ENCODE measurements around the gene ALOXE3.
A peak's percentile ranks its signal among the peaks of the same experiment; 100 is the strongest.
"Not testable (repeated sequence)": the region's sequence is repeated elsewhere in the genome, so short reads cannot be mapped to it uniquely, and the experiment has no call there.

The ALOXE3 gene

DNA sequence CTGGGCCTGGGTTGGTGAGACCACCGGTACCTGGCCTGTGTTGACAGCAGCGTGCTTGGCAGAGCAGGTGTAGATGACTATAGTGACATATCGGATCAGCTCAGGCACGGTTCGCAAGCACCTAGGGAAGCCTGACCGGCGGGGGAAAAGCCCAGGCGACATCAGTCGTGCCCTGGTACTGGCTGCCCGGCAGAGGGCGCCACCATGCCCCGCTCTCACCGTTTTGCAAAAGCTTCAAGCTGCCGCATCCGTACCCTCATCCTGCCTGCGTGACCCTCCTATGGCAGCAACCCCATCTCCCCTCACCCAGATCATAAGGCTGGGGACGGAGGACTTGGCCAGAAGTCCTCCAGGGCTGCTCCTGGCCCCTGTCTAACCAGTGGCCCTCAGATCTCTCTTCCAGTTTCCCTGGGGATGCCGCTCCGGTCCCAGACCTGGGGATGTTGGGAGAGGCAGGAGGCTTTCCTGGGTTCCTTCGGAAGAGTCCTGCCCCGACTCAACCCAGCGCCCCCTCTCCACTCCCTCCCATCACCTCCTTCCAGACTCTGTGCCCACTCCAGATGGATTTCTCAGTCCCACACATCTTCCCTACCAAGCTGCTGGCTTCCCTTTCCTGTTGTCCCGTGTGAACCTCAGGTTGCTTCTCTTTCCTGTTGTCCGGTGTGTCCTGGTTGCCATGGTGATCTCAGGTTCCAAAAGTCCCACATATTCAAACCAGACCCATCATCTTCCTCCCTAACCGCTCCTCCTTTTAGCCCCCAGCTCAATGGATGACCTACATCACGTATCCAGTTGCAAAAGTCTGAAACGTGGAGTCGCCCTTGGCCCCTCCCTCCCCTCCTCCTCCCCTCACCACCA, 44.5 kb downstream of the ALOXE3 start:
- peaks cover 67% of the 10 kb centered on the region for H3K27me3 Mint-ChIP-seq (ENCODE audit: low read depth)
- H3K27ac Mint-ChIP-seq, result peak overlapping the region; percentile 80

DNA sequence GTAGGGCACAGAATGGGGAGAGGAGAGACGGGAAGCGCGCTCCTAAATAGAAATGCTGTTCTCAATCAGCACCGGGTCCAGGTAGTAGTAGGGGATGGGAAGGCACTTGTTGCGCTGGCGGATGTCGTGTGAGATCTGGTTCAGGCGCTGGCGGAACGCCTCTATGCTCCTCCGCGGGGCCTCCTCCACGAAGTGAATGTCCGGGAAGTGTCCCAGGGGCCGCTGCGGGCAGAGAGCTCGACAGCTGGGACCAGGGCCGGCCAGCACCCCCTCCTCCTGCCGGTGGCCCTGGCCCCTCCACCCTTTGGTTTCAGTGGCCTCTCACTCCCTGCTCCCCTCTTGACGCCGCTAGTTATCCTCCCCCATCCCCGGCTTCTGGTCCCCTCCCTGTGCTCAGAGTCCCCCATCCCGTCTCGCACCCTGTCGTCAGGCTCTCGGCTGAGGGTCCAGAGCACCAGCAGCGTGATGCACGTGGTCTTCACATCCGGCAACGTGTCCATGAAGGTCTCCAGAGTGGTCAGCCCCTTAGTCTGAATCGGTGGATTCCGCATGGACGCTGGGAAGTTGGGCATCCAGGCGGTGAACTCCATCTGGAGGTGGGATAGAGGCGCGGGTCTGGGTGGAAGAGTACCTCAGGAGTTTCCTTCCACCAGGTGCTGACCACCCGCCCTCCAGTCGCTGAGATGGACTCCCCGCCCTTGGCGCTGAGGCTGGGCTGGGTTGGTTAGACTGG, 45.4 kb downstream of the ALOXE3 start:
- peaks cover 20% of the 10 kb centered on the region for H3K4me1 Mint-ChIP-seq (ENCODE audit: low read depth)
- H3K9me3 Mint-ChIP-seq, result no peaks in the 10 kb centered on the region
- H3K36me3 Mint-ChIP-seq (ENCODE audit: low read depth), result no peaks in the 10 kb centered on the region
- peaks cover 74% of the 10 kb centered on the region for H3K27me3 Mint-ChIP-seq (ENCODE audit: low read depth)
- H3K4me3 Mint-ChIP-seq, result peak overlapping the region; percentile 62
- peak overlapping the region; percentile 37 for H3K27ac Mint-ChIP-seq

More for the DNA sequence above, 44.5 kb downstream of the ALOXE3 start:
- no peaks in the 10 kb centered on the region for H3K9me3 Mint-ChIP-seq
- peaks cover 20% of the 10 kb centered on the region for H3K4me1 Mint-ChIP-seq (ENCODE audit: low read depth)
- no peaks in the 10 kb centered on the region for H3K36me3 Mint-ChIP-seq (ENCODE audit: low read depth)
- H3K4me3 Mint-ChIP-seq, result peak overlapping the region; percentile 77

DNA sequence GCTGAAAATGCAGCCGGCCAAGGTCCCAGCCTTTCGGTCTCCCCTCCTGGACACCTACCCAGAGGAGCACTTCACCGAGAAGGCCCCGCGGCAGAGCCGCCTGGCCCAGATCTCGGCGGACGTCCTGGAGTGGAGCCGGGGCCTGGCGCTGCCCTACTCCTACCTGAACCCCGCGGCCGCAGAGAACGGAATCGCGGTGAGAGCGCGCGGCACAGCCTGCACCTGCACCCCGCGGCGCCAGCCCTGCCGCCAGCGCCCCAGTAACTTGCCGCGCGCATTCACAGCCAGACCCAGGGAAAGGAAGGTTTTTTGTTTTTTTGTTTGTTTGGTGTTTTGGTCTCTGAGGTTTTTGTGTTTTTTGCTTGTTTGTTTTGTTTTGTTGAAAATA, 46.0 kb downstream of the ALOXE3 start:
- Mint-ChIP-seq H3K4me3 (peak overlapping the region; percentile 57), H3K9me3 (no peaks in the 10 kb centered on the region), H3K27me3 (ENCODE audit: low read depth) (peaks cover 72% of the 10 kb centered on the region), H3K4me1 (ENCODE audit: low read depth) (peaks cover 20% of the 10 kb centered on the region), H3K36me3 (ENCODE audit: low read depth) (no peaks in the 10 kb centered on the region), H3K27ac (no peak overlapping the region)

DNA sequence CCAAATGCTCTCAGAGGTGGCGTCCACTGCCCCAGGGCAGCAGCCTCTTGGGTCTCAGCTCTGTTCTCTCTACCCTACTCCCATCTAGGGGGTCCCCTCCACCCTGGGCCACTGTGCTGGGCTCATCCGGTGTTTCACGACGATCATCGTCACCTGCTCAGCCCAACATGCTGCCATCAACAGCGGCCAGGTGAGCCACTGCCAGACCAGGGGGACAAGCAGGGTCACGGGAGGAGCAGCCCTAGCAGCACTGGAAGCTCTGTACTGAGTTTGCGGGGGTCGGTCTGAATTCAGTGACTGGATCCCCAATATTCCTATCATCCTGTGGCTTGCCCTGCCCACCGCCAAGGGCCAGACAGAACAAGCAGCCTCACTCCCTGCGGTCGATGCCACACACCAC, 46.8 kb downstream of the ALOXE3 start:
- Mint-ChIP-seq H3K9me3 (no peaks in the 10 kb centered on the region), H3K4me3 (no peak overlapping the region), H3K4me1 (ENCODE audit: low read depth) (peaks cover 20% of the 10 kb centered on the region), H3K27ac (no peak overlapping the region), H3K27me3 (ENCODE audit: low read depth) (peaks cover 70% of the 10 kb centered on the region), H3K36me3 (ENCODE audit: low read depth) (no peaks in the 10 kb centered on the region)

DNA sequence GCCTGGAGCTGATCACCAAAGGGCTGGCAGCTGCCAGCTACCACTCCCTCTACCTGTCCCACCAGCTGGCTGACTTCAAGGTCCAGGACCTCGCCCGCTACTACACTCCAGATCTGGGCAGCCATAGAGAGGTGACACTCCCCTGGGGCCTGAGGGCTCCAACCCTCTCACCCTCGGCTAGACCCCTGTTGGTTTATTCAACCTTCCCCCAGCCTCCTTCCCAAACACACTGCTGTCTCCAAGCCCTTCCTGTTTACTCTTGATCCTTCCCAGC, 48.8 kb downstream of the ALOXE3 start:
- Mint-ChIP-seq H3K4me3 (no peak overlapping the region), H3K36me3 (ENCODE audit: low read depth) (no peaks in the 10 kb centered on the region), H3K4me1 (ENCODE audit: low read depth) (peaks cover 16% of the 10 kb centered on the region), H3K27ac (no peak overlapping the region), H3K27me3 (ENCODE audit: low read depth) (peaks cover 62% of the 10 kb centered on the region), H3K9me3 (no peaks in the 10 kb centered on the region)

DNA sequence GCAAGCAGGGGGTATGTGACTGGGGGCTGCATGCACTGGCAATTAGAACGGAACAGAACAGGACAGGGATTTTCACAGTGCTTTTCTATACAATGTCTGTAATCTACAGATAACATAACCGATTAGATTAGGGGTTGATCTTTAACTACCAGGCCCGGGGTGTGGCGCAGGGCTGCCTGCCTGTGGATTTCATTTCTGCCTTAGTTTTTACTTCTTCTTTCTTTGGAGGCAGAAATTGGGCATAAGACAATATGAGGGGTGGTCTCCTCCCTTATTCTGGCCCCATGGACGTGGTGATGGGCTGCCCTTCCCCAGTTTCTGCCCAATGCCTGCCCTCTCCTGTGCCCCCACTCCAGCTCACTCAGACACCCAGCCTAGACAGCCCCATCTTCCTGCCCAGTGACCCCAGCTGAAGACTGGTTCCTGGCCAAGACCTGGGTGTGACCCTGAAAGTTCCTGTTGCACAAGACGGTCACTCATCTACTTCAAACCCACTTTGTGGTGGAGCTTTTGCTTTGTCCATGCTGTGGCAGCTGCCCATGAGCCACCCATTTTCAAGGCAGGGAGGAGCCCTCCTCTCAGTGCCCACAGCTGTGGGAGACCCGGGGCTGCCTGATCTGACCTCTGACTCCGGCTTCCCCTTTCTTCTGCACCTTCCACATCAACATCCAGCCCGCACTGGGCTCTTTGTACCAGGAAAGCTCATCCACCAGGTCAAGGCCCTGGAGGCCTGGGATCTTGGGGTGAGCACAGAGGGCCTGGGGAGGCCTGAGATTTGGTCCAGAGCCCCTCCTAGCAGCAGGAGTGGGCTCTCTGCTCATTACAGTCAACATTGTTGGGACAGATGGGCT, 49.4 kb downstream of the ALOXE3 start:
- Mint-ChIP-seq H3K4me1 (ENCODE audit: low read depth) (peaks cover 13% of the 10 kb centered on the region), H3K36me3 (ENCODE audit: low read depth) (no peaks in the 10 kb centered on the region), H3K27ac (peak overlapping the region; percentile 26)

DNA sequence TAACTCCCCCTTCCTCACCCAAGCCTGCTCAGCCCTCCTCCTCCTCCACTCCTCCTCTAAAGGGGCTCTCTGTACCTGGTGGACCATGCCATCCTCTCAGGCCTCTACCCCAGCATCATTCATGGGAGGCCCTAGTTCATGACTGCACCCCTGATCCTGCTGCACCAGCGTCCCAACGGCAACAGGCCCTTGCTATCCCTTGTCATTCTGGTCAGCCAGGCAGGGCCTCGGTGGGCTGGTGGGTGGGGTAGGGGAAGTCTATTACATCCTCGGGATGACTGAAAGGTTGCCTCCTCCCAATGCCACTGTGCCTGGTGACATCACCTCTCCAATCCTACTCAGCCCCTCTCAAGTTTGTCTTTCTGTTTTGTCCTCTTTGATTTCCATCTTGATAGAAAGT, 50.5 kb downstream of the ALOXE3 start:
- Mint-ChIP-seq H3K4me1 (ENCODE audit: low read depth) (peaks cover 4% of the 10 kb centered on the region), H3K27ac (no peak overlapping the region), H3K36me3 (ENCODE audit: low read depth) (no peaks in the 10 kb centered on the region), H3K9me3 (no peaks in the 10 kb centered on the region), H3K27me3 (ENCODE audit: low read depth) (peaks cover 55% of the 10 kb centered on the region), H3K4me3 (no peak overlapping the region)

More for the DNA sequence above, 49.4 kb downstream of the ALOXE3 start:
- Mint-ChIP-seq H3K27me3 (ENCODE audit: low read depth) (peaks cover 57% of the 10 kb centered on the region), H3K4me3 (no peak overlapping the region), H3K9me3 (no peaks in the 10 kb centered on the region)

DNA sequence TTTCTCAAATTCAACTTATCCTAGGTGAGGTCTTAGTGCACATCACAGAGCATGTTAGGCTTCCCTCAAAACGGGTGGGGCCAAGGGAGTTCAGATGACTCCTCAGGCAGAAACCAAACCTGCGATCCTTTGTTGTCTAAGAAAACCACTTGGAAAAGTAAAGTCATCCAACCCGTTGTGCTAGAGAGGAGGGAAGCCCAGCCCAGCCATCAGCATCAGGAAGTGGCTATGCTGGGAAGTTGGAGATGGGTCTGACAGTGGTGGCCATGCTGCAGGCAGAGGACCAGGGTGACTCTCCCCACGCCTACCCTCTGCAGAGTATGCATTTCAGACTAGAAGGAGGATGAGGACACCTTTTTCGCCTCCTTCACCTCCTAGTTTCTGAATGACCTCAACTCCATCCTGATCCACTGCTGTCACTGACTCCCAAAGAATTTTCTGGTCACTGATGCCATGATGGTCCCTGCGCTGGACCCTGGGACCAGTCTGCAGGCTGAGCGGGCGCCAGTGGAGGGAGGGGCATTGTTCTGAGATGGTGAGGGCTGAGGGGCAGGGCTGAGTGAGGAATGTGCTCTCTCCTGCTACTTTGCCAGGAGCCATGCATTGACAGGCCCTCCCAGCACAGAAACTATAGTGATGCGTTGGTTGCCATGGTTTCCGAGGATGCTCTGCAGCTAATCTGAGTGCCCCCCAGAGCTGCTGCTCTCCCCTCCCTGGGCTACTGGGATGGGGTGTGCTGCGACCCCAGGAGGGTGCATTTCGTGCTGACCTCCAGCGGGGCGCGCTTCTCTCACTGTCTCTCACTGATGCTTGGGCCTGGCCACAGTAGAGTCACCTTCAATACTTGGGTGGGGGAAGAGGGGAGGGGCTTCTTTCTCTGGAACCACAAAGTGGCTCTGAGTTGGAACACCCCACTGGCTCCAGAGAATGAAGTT, 51.2 kb downstream of the ALOXE3 start:
- Mint-ChIP-seq H3K4me3 (no peak overlapping the region), H3K9me3 (no peaks in the 10 kb centered on the region), H3K4me1 (ENCODE audit: low read depth) (peaks cover 2% of the 10 kb centered on the region), H3K27ac (no peak overlapping the region), H3K27me3 (ENCODE audit: low read depth) (peaks cover 56% of the 10 kb centered on the region), H3K36me3 (ENCODE audit: low read depth) (no peaks in the 10 kb centered on the region)

DNA sequence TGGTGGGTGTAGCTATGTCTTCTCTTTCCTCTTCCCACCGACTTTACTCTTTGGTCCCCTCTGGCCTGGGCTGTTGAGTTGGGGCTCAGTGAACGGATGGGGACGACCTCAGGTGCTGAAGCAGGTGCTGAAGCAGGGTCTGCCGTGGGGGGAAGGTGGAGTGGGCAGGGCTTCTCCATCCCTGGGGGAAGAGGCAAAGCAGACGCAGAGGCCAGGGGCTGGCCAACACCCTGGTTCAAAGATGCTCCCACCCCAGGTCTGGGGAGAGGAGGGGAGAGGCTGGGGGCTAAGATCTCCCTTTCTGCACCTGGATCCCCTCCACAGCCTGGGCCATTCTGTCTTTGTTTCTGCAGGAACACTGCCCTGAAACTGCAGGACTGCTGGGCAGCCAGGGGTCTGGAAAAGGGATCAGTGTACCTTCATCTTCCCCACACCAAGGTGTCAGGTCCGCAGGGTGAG, 53.7 kb downstream of the ALOXE3 start:
- H3K4me3 Mint-ChIP-seq, result no peak overlapping the region
- H3K9me3 Mint-ChIP-seq, result no peaks in the 10 kb centered on the region
- peaks cover 4% of the 10 kb centered on the region for H3K4me1 Mint-ChIP-seq (ENCODE audit: low read depth)
- H3K27ac Mint-ChIP-seq, result no peak overlapping the region
- H3K27me3 Mint-ChIP-seq (ENCODE audit: low read depth), result peaks cover 53% of the 10 kb centered on the region
- H3K36me3 Mint-ChIP-seq (ENCODE audit: low read depth), result no peaks in the 10 kb centered on the region

DNA sequence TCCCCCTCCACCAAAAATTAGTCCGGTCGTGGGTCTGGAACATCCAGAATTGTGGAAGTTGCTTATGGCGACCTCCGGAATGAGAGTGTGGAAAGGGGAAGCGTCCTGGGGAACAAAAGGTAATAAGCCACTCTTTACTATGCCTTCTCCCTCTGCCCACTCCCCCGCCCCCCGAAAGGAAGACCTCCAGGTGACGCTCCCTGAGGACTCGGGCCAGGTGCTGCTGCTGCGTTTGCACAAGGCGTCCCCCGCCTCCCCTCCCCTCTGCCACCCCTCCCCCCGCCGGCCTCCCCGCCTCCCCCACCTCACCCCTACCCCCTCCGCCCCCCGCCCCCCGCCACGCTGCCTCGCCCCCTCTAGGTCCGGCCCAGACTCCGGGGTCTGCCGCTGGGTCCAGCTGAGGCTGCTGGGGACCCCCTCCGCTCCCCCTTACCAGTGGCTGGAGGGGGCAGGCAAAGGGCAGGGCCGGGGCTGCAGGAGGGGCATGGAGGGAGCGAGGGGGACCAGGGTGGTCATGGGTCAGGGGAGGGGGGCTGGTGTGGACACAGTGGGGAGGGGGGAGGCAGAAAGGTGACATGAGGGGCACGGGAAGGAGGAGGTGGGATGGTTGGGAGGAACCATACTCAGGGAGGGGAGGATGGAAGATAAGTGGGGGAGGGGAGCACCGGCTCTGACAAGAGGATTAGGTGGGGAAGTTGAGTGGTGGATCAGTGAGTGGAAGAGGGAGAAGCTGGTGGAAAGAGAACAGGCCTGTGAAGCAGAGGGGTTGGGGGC, 54.4 kb downstream of the ALOXE3 start:
- Mint-ChIP-seq H3K4me1 (ENCODE audit: low read depth) (peaks cover 6% of the 10 kb centered on the region), H3K36me3 (ENCODE audit: low read depth) (no peaks in the 10 kb centered on the region), H3K9me3 (no peaks in the 10 kb centered on the region), H3K4me3 (no peak overlapping the region), H3K27ac (no peak overlapping the region), H3K27me3 (ENCODE audit: low read depth) (peaks cover 59% of the 10 kb centered on the region)

DNA sequence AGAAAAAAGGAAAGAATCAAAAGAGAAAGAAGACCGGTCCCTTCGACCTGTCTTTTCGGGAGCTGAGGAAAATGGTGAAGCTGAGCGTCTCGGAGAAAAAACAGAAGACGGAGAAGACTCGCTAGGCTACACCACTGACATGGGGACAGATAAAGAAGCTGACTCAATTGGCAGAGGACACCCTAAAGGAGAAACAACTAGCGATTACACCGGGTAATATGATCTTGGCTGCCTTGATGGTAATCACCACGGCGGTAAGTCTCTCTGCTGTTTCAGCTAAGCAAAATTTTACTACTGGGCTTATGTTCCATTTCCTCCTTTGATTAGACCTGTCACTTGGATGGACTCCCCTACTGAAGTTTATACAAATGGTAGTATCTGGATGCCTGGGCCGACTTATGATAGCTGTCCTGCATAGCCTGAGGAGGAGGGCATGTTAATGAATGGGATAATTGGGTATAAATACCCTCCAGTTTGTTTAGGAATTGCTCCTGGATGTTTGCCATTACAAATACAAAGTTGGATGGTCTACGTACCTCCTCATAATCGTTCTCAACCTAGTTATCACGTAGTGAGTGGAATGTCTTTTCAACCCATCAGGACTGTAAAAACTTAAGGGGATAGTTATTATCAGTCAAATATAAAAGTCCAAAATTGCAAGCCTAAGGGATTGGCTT, 55.4 kb downstream of the ALOXE3 start:
- Mint-ChIP-seq H3K27me3 (ENCODE audit: low read depth) (peaks cover 56% of the 10 kb centered on the region), H3K4me3 (no peak overlapping the region), H3K36me3 (ENCODE audit: low read depth) (no peaks in the 10 kb centered on the region), H3K27ac (no peak overlapping the region), H3K4me1 (ENCODE audit: low read depth) (peaks cover 8% of the 10 kb centered on the region), H3K9me3 (no peaks in the 10 kb centered on the region)

DNA sequence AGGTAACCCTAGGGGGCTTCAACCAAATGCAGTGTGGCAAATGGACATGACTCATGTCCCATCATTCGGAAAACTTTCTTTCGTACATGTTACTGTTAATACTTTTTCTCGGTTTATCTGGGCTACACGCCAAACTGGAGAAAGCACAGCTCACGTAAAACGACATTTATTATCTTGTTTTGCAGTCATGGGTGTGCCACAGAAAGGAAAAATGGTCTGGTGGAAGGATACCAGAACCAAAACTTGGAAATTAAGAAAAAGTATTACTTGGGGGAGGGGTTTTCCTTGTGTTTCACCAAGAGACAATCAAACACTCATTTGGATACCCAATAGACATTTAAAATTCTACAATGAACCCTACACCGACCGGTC, 55.9 kb downstream of the ALOXE3 start:
- Mint-ChIP-seq H3K4me3 (no peak overlapping the region), H3K4me1 (ENCODE audit: low read depth) (peaks cover 8% of the 10 kb centered on the region), H3K27ac (no peak overlapping the region), H3K36me3 (ENCODE audit: low read depth) (no peaks in the 10 kb centered on the region), H3K9me3 (no peaks in the 10 kb centered on the region), H3K27me3 (ENCODE audit: low read depth) (peaks cover 57% of the 10 kb centered on the region)

DNA sequence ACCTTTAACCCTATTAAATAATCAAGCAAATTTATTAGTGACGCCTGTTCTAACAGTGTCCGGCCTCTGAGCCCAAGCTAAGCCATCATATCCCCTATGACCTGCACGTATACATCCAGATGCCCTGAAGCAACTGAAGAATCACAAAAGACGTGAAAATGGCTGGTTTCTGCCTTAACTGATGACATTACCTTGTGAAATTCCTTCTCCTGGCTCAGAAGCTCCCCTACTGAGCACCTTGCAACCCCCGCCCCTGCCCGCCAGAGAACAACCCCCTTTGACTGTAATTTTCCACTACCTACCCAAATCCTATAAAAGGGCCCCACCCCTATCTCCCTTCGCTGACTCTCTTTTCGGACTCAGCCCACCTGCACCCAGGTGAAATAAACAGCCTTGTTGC, 56.5 kb downstream of the ALOXE3 start:
- not testable (repeated sequence) for H3K27ac Mint-ChIP-seq; H3K4me3 Mint-ChIP-seq; H3K4me1 Mint-ChIP-seq (ENCODE audit: low read depth); H3K36me3 Mint-ChIP-seq (ENCODE audit: low read depth); H3K9me3 Mint-ChIP-seq
- H3K27me3 Mint-ChIP-seq (ENCODE audit: low read depth), result peaks cover 63% of the 10 kb centered on the region
